Gastroesophageal sphincter (tissue), 3 donors: ENCODE data around the gene FXYD6.

Experiments
- POLR2A ChIP-seq, 2 donors: fragments of 450-650 bp; IDR thresholded peaks; one replicate each; pipeline ENCODE4 v1.6.1; 2017; ENCODE audit warnings: antibody characterized with exemption in 2 of 2, mild to moderate bottlenecking in 2 of 2, moderate library complexity in 1 of 2
- POLR2AphosphoS5 ChIP-seq: sonication (generic); formaldehyde crosslinking; IDR thresholded peaks from one replicate; pipeline ENCODE4 v1.6.1; 2017; ENCODE audit warnings: antibody characterized with exemption
- TF ChIP-seq, protein P1 (sequence below), 4 experiments: fragments of 200-600 bp in 2 of 4; fragments of 450-650 bp in 2 of 4; sonication (generic) in 1 of 4; IDR thresholded peaks; one replicate each; pipeline ENCODE4 v1.5.1; 2017 to 2019; ENCODE audit warnings: antibody characterized with exemption in 4 of 4, mild to moderate bottlenecking in 2 of 4, moderate library complexity in 2 of 4

DNA sequence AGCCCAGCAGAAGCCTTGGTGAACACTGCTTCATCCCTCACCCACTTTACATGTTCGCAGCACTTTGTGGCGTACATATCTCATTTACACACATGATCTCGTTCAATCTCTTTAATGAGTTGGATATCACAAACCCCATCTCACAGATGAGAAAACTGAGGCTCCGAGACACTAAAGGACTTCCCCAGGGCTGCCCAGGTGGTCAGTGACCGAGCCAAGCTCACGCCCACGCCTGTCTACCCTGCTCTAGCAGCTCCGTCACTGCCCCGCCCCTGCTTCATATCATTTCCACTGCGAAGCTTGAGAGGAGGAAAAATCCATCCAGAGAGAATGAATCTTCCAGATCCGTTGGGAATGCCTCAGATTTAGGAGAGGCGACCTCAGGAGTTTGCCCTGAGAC, 67.7 kb downstream of the FXYD6 start:
- TF ChIP-seq, protein P1, sequence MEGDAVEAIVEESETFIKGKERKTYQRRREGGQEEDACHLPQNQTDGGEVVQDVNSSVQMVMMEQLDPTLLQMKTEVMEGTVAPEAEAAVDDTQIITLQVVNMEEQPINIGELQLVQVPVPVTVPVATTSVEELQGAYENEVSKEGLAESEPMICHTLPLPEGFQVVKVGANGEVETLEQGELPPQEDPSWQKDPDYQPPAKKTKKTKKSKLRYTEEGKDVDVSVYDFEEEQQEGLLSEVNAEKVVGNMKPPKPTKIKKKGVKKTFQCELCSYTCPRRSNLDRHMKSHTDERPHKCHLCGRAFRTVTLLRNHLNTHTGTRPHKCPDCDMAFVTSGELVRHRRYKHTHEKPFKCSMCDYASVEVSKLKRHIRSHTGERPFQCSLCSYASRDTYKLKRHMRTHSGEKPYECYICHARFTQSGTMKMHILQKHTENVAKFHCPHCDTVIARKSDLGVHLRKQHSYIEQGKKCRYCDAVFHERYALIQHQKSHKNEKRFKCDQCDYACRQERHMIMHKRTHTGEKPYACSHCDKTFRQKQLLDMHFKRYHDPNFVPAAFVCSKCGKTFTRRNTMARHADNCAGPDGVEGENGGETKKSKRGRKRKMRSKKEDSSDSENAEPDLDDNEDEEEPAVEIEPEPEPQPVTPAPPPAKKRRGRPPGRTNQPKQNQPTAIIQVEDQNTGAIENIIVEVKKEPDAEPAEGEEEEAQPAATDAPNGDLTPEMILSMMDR (IDR thresholded peaks at IDR 0.05): no peak
- no peak for TF ChIP-seq POLR2AphosphoS5
- TF ChIP-seq POLR2A (IDR thresholded peaks at IDR 0.05): no peak
